Pons (tissue), 1 donor: ENCODE results near the gene NUMB.

Source experiments
- DNase-seq: peaks from one replicate; pipeline ENCODE4 v3.0.0-alpha.2; 2016; ENCODE audit warnings: low spot score

The NUMB gene

GRCh38 chr14:73232984-73233383 is 225.4 kb downstream of the NUMB start:
- no peak for DNase-seq

GRCh38 chr14:73231981-73232851 is 226.1 kb downstream of the NUMB start:
- no peak for DNase-seq

GRCh38 chr14:73230051-73230450 is 228.3 kb downstream of the NUMB start:
- DNase-seq: no peak

GRCh38 chr14:73227812-73228781 is 230.2 kb downstream of the NUMB start:
- no peak for DNase-seq

- DNase-seq: no peak
Observed at GRCh38 chr14:73225496-73225895, 232.8 kb downstream of the NUMB start.
